OCI-LY1 (cell line): ENCODE results near the gene NRDC.

Source experiments
- H2AFZ ChIP-seq: fragments of 200-600 bp; sonication (generic), shearing (Covaris generic); 2 replicates; pipeline ENCODE4 v1.6.0; 2014; ENCODE audit warnings: antibody characterized with exemption, mild to moderate bottlenecking, low read length
- H3F3A ChIP-seq: fragments of 200-600 bp; sonication (generic), shearing (Covaris generic); 2 replicates; pipeline ENCODE4 v1.6.0; 2014; ENCODE audit warnings: mild to moderate bottlenecking, antibody characterized with exemption, low read length, moderate library complexity; ENCODE audit not compliant: insufficient read depth
- H3K27ac ChIP-seq: fragments of 200-600 bp; sonication (generic); 2 replicates; pipeline ENCODE4 v1.5.1; 2014; ENCODE audit warnings: low read length, mixed run types, mild to moderate bottlenecking, low read depth; ENCODE audit not compliant: poor library complexity, severe bottlenecking
- H3K27me3 ChIP-seq: fragments of 200-600 bp; sonication (generic); 2 replicates; pipeline ENCODE4 v1.6.0; 2014; ENCODE audit warnings: antibody characterized with exemption, mild to moderate bottlenecking, low read length, moderate library complexity; ENCODE audit not compliant: insufficient read depth
- H3K36me3 ChIP-seq: fragments of 200-600 bp; sonication (generic); 2 replicates; pipeline ENCODE4 v1.6.1; 2014; ENCODE audit warnings: mild to moderate bottlenecking, antibody characterized with exemption, low read length, moderate library complexity, mixed read lengths; ENCODE audit not compliant: insufficient read depth
- H3K4me1 ChIP-seq: fragments of 200-600 bp; sonication (generic); 2 replicates; pipeline ENCODE4 v1.5.1; 2014; ENCODE audit warnings: mild to moderate bottlenecking, low read length, moderate library complexity; ENCODE audit not compliant: insufficient read depth, severe bottlenecking
- H3K4me2 ChIP-seq: fragments of 200-600 bp; sonication (generic), shearing (Covaris generic); 2 replicates; pipeline ENCODE4 v1.6.1; 2014; ENCODE audit warnings: low read length
- H3K4me3 ChIP-seq: fragments of 200-600 bp; sonication (generic); 2 replicates; pipeline ENCODE4 v1.5.1; 2014; ENCODE audit warnings: low read length, low read depth, mild to moderate bottlenecking, mixed read lengths; ENCODE audit not compliant: poor library complexity, severe bottlenecking
- H3K79me2 ChIP-seq: fragments of 200-600 bp; shearing (Covaris generic); 2 replicates; pipeline ENCODE4 v1.6.1; 2016; ENCODE audit warnings: mixed run types, low read length, mixed read lengths; ENCODE audit not compliant: insufficient read depth
- H3K9ac ChIP-seq: fragments of 200-600 bp; sonication (generic), shearing (Covaris generic); 2 replicates; pipeline ENCODE4 v1.6.1; 2014; ENCODE audit warnings: mild to moderate bottlenecking, low read length, mixed read lengths
- H3K9me2 ChIP-seq: fragments of 200-600 bp; sonication (generic), shearing (Covaris generic); 2 replicates; pipeline ENCODE4 v1.6.1; 2014; ENCODE audit warnings: low read depth, mild to moderate bottlenecking, low read length, mixed read lengths
- H3K9me3 ChIP-seq: fragments of 200-600 bp; shearing (Covaris generic); 2 replicates; pipeline ENCODE4 v1.6.1; 2014; ENCODE audit warnings: low read length, mixed read lengths
- H4K20me1 ChIP-seq: fragments of 200-600 bp; sonication (generic), shearing (Covaris generic); 2 replicates; pipeline ENCODE4 v1.6.0; 2016; ENCODE audit warnings: mild to moderate bottlenecking, low read length; ENCODE audit not compliant: insufficient read depth
- EZH2 ChIP-seq: fragments of 200-600 bp; sonication (generic), shearing (Covaris generic); IDR thresholded peaks from 2 replicates; pipeline ENCODE4 v1.8.0; 2017; ENCODE audit warnings: borderline replicate concordance, mixed run types, mild to moderate bottlenecking, antibody characterized with exemption, low read length, moderate library complexity, mixed read lengths
- TF ChIP-seq, protein P1 (sequence below): fragments of 200-600 bp; sonication (generic), shearing (Covaris generic); IDR thresholded peaks from 2 replicates; pipeline ENCODE4 v1.5.1; 2017; ENCODE audit warnings: mild to moderate bottlenecking, antibody characterized with exemption, low read length, moderate library complexity, mixed read lengths

The NRDC gene

DNA sequence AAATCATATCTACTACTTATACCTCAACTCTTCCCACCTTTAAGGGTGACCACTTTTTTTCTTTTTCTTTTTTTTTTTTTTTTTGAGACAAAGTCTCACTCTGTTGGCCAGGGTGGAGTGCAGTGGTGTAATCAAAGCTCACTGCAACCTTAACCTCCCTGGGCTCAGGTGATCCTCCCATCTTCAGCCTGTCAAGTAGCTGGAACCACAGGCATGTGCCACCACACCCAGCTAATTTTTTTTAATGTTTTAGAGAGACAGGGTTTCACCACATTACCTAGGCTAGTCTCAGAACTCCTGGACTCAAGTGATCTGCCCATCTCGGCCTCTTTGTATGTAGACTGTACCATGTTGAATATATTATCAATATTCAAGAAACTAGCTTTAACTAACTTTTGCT lies 39.4 kb downstream of the NRDC start:
- H3K36me3 ChIP-seq: peaks cover 55% of the 10 kb centered on the region

DNA sequence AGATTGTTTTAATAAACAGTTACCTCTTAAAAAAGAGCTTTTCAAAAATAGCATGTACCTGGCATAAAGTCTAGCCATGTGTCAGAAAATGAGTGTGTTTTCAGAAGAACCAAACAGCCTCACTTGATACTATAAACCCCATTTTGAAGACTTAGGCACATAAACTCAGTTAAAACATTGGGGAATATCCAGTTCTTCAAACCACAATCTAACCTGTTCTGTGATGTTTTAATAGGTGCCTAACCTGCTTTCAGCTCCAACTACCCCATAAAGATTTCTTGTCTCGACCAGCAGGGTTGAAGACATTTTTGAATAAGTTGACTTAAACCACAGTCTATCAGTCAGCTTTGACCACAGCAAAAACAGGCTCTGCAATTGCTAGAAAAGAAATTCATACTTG lies 41.3 kb downstream of the NRDC start:
- Histone ChIP-seq H2AFZ (no peak overlapping the region), H3K4me3 (no peak overlapping the region), H3K27me3 (no peaks in the 10 kb centered on the region), H4K20me1 (no peaks in the 10 kb centered on the region), H3K27ac (no peak overlapping the region), H3K4me1 (no peaks in the 10 kb centered on the region), H3K9me2 (no peaks in the 10 kb centered on the region), H3K36me3 (peaks cover 73% of the 10 kb centered on the region), H3K9me3 (no peaks in the 10 kb centered on the region), H3F3A (peaks cover 3% of the 10 kb centered on the region; the same call in 1 of the 2 replicates), H3K9ac (no peak overlapping the region), H3K4me2 (no peak overlapping the region), H3K79me2 (no peaks in the 10 kb centered on the region)
- TF ChIP-seq EZH2: no peak

More for the DNA sequence above, 39.4 kb downstream of the NRDC start:
- Histone ChIP-seq H3K9me3 (no peaks in the 10 kb centered on the region), H3K9ac (no peak overlapping the region), H2AFZ (no peak overlapping the region), H3K27ac (no peak overlapping the region), H3F3A (peaks cover 3% of the 10 kb centered on the region; the same call in 1 of the 2 replicates), H4K20me1 (no peaks in the 10 kb centered on the region), H3K4me2 (no peak overlapping the region), H3K4me3 (no peak overlapping the region), H3K9me2 (no peaks in the 10 kb centered on the region), H3K27me3 (no peaks in the 10 kb centered on the region), H3K79me2 (0 out of 2 replicates have a peak, but pooled peaks cover 3% of the 10 kb centered on the region), H3K4me1 (no peaks in the 10 kb centered on the region)
- no peak for TF ChIP-seq EZH2
- TF ChIP-seq, protein P1, sequence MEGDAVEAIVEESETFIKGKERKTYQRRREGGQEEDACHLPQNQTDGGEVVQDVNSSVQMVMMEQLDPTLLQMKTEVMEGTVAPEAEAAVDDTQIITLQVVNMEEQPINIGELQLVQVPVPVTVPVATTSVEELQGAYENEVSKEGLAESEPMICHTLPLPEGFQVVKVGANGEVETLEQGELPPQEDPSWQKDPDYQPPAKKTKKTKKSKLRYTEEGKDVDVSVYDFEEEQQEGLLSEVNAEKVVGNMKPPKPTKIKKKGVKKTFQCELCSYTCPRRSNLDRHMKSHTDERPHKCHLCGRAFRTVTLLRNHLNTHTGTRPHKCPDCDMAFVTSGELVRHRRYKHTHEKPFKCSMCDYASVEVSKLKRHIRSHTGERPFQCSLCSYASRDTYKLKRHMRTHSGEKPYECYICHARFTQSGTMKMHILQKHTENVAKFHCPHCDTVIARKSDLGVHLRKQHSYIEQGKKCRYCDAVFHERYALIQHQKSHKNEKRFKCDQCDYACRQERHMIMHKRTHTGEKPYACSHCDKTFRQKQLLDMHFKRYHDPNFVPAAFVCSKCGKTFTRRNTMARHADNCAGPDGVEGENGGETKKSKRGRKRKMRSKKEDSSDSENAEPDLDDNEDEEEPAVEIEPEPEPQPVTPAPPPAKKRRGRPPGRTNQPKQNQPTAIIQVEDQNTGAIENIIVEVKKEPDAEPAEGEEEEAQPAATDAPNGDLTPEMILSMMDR: no peak

DNA sequence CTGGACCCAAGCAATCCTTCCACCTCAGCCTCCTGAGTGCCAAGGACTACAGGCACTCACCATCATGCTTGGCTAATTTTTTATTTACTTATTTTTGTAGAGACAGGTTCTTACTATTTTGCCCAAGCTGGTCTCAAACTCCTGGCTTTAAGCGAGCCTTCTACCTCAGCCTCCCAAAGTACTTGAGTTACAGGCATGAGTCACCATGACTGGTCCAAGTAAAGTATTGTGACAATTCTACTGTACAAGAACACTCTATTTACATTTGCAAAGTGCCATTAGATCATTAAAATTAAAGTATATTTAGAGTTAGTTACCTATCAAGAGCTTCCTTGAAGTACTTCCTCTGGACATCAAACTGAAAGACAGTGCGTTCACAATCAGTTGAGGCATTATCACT lies 44.8 kb downstream of the NRDC start:
- H3K4me2 ChIP-seq: no peak overlapping the region
- TF ChIP-seq, protein P1: no peak
- TF ChIP-seq EZH2: no peak
- no peaks in the 10 kb centered on the region for H3K9me2 ChIP-seq
- no peaks in the 10 kb centered on the region for H3K27me3 ChIP-seq
- H3K4me1 ChIP-seq: no peaks in the 10 kb centered on the region
- H3K9me3 ChIP-seq: peaks cover 5% of the 10 kb centered on the region
- no peak overlapping the region for H3K4me3 ChIP-seq
- H3K36me3 ChIP-seq: peaks cover 88% of the 10 kb centered on the region
- no peak overlapping the region for H2AFZ ChIP-seq
- H3K9ac ChIP-seq: no peak overlapping the region
- no peaks in the 10 kb centered on the region for H3F3A ChIP-seq
- no peaks in the 10 kb centered on the region for H3K79me2 ChIP-seq
- no peaks in the 10 kb centered on the region for H4K20me1 ChIP-seq
- no peak overlapping the region for H3K27ac ChIP-seq

DNA sequence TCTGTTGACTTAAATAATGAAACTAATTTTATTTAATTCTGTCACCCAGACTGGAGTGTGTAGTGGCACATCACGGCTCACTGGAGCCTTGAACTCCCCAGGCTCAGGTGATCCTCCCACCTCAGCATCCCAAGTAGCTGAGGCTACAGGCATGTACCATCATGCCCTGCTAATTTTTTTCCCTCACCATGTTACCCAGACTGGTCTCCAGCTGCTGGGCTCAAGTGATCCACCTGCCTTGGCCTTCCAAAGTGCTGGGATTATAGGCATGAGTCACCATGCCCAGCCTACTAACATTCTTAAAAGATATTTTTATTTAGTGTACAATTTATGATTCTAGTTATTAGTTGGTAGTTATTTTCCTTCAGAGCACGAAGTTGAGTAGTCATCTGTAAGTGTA lies 49.5 kb downstream of the NRDC start:
- peaks cover 5% of the 10 kb centered on the region for H3K9me3 ChIP-seq
- no peak overlapping the region for H2AFZ ChIP-seq
- H4K20me1 ChIP-seq: 0 out of 2 replicates have a peak, but pooled peaks cover 2% of the 10 kb centered on the region
- peaks cover 88% of the 10 kb centered on the region for H3K36me3 ChIP-seq
- no peaks in the 10 kb centered on the region for H3K4me1 ChIP-seq
- no peak overlapping the region for H3K9ac ChIP-seq
- no peaks in the 10 kb centered on the region for H3K79me2 ChIP-seq
- no peaks in the 10 kb centered on the region for H3F3A ChIP-seq
- no peak overlapping the region for H3K27ac ChIP-seq
- no peak overlapping the region for H3K4me3 ChIP-seq
- TF ChIP-seq, protein P1: no peak
- no peak for TF ChIP-seq EZH2
- no peak overlapping the region for H3K4me2 ChIP-seq
- H3K9me2 ChIP-seq: no peaks in the 10 kb centered on the region
- H3K27me3 ChIP-seq: no peaks in the 10 kb centered on the region
